BJ (cell line): ENCODE results near the gene CCDC148. TPM values are rescaled to one million over a fixed set of nuclear protein-coding genes. Genes with fewer than 3 reads are reported as not detected.

Source experiments
- CTCF ChIA-PET: fragments of 350-600 bp; formaldehyde crosslinking; extraction: SDS; loops from one replicate; lab custom pipeline; 2021; ENCODE audit warnings: antibody characterized with exemption, inconsistent platforms; lab: Yijun Ruan, JAX
- POLR2A ChIA-PET: fragments of 300-600 bp; sonication (Branson Sonifier 250); formaldehyde crosslinking; extraction: SDS; loops from one replicate; lab custom pipeline; 2021; ENCODE audit warnings: antibody characterized with exemption; lab: Charles Lee
- DNase-seq: peaks from one replicate; pipeline ENCODE4 v3.0.0-alpha.2; 2011; ENCODE audit warnings: low read depth
- H3K27me3 ChIP-seq: 2 replicates; pipeline ENCODE4 v1.6.0; 2011; ENCODE audit warnings: low read length; ENCODE audit not compliant: control insufficient read depth, insufficient read depth
- H3K36me3 ChIP-seq: 2 replicates; pipeline ENCODE4 v1.5.1; 2011; ENCODE audit warnings: low read length; ENCODE audit not compliant: control insufficient read depth, insufficient read depth
- H3K4me3 ChIP-seq: 2 replicates; pipeline ENCODE4 v1.5.1; 2011; ENCODE audit warnings: low read depth, mild to moderate bottlenecking, control low read depth, low read length
- polyA plus RNA-seq: library from polyadenylated mRNA; depleted of rRNA; stranded (reverse); fragments of >200 nt; gene quantifications from 2 replicates; pipeline ENCODE4 v1.2.3, GENCODE V29; 2011
- TF ChIP-seq, protein P1 (sequence below): IDR thresholded peaks from 2 replicates; pipeline ENCODE4 v1.5.1; 2011; ENCODE audit warnings: low read depth, mild to moderate bottlenecking, control low read depth, inconsistent platforms, low read length, moderate library complexity; ENCODE audit not compliant: insufficient read depth

The CCDC148 gene
- polyA plus RNA-seq, 1 experiment = 0.75 TPM

DNA sequence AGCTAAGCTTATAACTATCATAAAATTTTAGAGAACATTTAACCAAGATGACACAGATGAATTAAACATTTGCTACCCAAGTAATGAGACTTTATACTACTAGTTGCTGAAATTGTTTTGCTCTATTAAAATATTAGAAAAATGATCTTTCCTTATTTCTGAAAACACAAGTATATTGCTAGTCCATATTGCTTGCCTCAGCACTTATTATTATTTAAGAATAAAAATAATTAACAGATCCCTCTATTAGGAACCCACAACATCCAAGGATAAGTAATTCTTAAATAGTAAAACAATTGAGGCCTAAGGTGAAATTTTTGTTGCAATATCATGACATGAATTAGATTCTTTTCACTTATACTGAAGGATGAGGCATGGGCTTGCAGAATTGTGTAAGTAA, 65.2 kb downstream of the CCDC148 start:
- Histone ChIP-seq H3K36me3 (no peaks in the 10 kb centered on the region), H3K4me3 (no peak overlapping the region), H3K27me3 (no peaks in the 10 kb centered on the region)
- DNase-seq = no peak
- ChIA-PET CTCF (interaction anchor here (1.3 kb wide), 1 partner anchor 16 kb away, joined by 5 read pairs; no protein-coding TSS in a partner anchor), POLR2A (no interaction called here)
- TF ChIP-seq, protein P1, sequence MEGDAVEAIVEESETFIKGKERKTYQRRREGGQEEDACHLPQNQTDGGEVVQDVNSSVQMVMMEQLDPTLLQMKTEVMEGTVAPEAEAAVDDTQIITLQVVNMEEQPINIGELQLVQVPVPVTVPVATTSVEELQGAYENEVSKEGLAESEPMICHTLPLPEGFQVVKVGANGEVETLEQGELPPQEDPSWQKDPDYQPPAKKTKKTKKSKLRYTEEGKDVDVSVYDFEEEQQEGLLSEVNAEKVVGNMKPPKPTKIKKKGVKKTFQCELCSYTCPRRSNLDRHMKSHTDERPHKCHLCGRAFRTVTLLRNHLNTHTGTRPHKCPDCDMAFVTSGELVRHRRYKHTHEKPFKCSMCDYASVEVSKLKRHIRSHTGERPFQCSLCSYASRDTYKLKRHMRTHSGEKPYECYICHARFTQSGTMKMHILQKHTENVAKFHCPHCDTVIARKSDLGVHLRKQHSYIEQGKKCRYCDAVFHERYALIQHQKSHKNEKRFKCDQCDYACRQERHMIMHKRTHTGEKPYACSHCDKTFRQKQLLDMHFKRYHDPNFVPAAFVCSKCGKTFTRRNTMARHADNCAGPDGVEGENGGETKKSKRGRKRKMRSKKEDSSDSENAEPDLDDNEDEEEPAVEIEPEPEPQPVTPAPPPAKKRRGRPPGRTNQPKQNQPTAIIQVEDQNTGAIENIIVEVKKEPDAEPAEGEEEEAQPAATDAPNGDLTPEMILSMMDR = no peak

DNA sequence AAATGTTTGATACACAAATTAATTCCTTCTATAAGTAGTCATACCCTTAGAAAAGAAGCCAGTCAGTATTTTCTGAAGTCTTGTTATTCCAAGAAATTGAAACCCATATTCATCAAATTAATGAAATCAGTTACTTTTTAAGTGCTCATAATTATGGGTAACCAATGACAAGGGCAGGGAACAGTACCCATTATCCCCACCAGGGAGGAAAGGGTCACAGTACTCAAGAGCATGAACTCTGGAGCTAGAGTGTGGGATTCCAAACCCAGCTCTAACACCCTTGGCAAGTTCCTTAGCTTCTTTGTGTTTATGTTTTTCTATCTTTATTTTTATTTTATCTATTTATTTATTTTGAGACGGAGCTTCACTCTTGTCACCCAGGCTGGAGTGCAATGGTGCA, 68.4 kb downstream of the CCDC148 start:
- ChIA-PET CTCF (interaction anchor here (0.7 kb wide), 1 partner anchor 17 kb away, joined by 3 read pairs; no protein-coding TSS in a partner anchor), POLR2A (no interaction called here)
- Histone ChIP-seq H3K36me3 (no peaks in the 10 kb centered on the region), H3K4me3 (no peak overlapping the region), H3K27me3 (no peaks in the 10 kb centered on the region)
- DNase-seq = no peak
- TF ChIP-seq, protein P1 = no peak

DNA sequence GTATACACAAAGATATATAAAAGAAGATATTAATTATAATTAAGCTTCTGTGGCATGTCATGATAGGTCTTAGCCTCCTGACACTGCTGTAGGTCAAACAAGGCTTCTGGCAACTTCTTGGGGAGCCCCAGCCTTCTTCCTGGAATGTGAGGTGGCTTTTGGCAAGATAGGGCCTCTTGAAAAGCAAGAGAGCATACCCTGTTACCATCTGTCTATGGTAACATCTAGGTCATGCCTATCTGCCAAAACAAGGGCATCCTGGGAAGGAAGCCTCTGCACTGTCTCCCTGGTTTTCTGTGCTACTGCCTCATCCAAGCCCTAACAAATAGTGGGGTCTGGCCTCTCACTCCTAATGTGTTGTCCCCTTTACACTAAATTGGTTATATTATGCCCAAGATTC, 70.9 kb downstream of the CCDC148 start:
- no peaks in the 10 kb centered on the region for H3K27me3 ChIP-seq
- CTCF ChIA-PET = no interaction called here
- no peak for DNase-seq
- TF ChIP-seq, protein P1 = no peak
- no peaks in the 10 kb centered on the region for H3K36me3 ChIP-seq
- H3K4me3 ChIP-seq = no peak overlapping the region
- POLR2A ChIA-PET = no interaction called here

DNA sequence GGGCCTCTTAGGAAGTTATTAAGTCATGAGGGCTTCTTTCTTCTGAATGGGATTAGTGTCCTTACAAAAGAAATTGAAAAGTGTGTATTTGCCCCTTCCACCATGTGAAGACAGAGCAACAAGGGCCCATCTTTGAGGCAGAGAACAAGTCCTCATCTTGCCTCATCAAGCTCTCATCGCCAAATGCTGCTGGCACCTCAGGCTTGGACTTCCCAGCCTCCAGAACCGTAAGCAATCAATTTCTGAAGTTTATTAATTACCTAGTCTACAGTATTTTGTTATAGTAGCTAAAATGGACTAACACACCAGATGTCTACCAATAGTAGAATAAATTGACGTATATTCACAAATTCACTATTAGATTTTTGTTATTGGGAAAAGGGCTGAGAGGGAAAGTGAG, 74.6 kb downstream of the CCDC148 start:
- ChIA-PET CTCF (no interaction called here), POLR2A (no interaction called here)
- no peaks in the 10 kb centered on the region for H3K36me3 ChIP-seq
- TF ChIP-seq, protein P1 = no peak
- DNase-seq = no peak
- no peak overlapping the region for H3K4me3 ChIP-seq
- no peaks in the 10 kb centered on the region for H3K27me3 ChIP-seq

DNA sequence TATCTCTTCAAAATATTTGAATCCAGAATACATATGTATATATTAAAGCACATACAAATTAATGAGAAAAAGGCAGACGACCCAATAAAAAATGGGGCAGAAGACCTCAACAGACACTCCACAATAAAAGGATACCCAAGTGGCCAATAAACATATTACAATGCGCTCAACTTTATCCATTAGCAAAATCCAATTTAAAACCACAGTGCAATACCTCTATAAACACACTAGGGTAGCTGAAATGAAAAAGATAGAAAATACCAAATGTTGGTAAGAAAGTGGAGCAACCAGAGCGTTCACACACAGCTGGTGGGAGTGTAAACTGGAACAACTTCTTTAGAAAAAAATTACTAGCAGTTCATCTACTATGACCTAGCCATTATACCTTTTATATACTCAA, 75.3 kb downstream of the CCDC148 start:
- ChIA-PET POLR2A (no interaction called here), CTCF (no interaction called here)
- no peak for DNase-seq
- no peak overlapping the region for H3K4me3 ChIP-seq
- H3K27me3 ChIP-seq = no peaks in the 10 kb centered on the region
- TF ChIP-seq, protein P1 = no peak
- H3K36me3 ChIP-seq = no peaks in the 10 kb centered on the region
